SK-N-SH (cell line): ENCODE data around the gene CACNG4. TPM values are rescaled to one million over a fixed set of nuclear protein-coding genes. Genes with fewer than 3 reads are reported as not detected.

Experiments used
- CTCF ChIA-PET: fragments of 300-600, 350-600 bp; formaldehyde crosslinking; extraction: SDS; loops from one replicate; lab custom pipeline; 2021; lab: Yijun Ruan, JAX
- POLR2A ChIA-PET: fragments of 350-600 bp; sonication (Branson Sonifier 250); formaldehyde crosslinking; extraction: SDS; loops from one replicate; lab custom pipeline; 2020; ENCODE audit warnings: antibody characterized with exemption, inconsistent platforms; lab: Yijun Ruan, JAX
- DNase-seq: peaks from one replicate; pipeline ENCODE4 v3.0.0; 2012
- H2AFZ ChIP-seq: fragments of 200-600 bp; sonication (generic); 2 replicates; pipeline ENCODE4 v1.8.1; 2016; ENCODE audit warnings: antibody characterized with exemption, mild to moderate bottlenecking, low read depth
- H3F3A ChIP-seq: fragments of 200-600 bp; sonication (generic); replicated peaks from 2 replicates; pipeline ENCODE3; 2016; ENCODE audit warnings: antibody characterized with exemption, mild to moderate bottlenecking; ENCODE audit not compliant: insufficient read depth
- H3K27ac ChIP-seq, 2 experiments: fragments of 200-500 bp in 1 of 2; fragments of 200-600 bp in 1 of 2; sonication (Bioruptor generic) in 1 of 2; sonication (generic), shearing (Covaris generic) in 1 of 2; 2 replicates each; pipeline versions ENCODE4 v1.5.1 to v1.6.1; 2014 to 2016; ENCODE audit warnings: low read depth in 2 of 2, inconsistent platforms in 1 of 2, low read length in 1 of 2, mild to moderate bottlenecking in 1 of 2, mixed read lengths in 1 of 2
- H3K27me3 ChIP-seq: fragments of 200-600 bp; sonication (generic), shearing (Covaris generic); 2 replicates; pipeline ENCODE4 v1.6.1; 2016; ENCODE audit warnings: mixed run types; ENCODE audit not compliant: insufficient read depth
- H3K36me3 ChIP-seq, 2 experiments: fragments of 200-500 bp in 1 of 2; fragments of 200-600 bp in 1 of 2; sonication (Bioruptor generic) in 1 of 2; sonication (generic) in 1 of 2; replicated peaks in 1 of 2; 2 replicates each; pipeline versions ENCODE3 to v1.5.1; 2014 to 2016; ENCODE audit warnings: low read length in 1 of 2, mild to moderate bottlenecking in 1 of 2; ENCODE audit not compliant: insufficient read depth in 2 of 2, control insufficient read depth in 1 of 2
- H3K4me1 ChIP-seq, 2 experiments: fragments of 200-500 bp in 1 of 2; fragments of 200-600 bp in 1 of 2; sonication (Bioruptor generic) in 1 of 2; sonication (generic), shearing (Covaris generic) in 1 of 2; 2 replicates each; pipeline versions ENCODE4 v1.5.1 to v1.6.1; 2014 to 2016; ENCODE audit warnings: low read depth in 1 of 2, low read length in 1 of 2, mixed run types in 1 of 2; ENCODE audit not compliant: insufficient read depth in 2 of 2, control insufficient read depth in 1 of 2
- H3K4me2 ChIP-seq: fragments of 200-600 bp; sonication (generic), shearing (Covaris generic); 2 replicates; pipeline ENCODE4 v1.6.1; 2017; ENCODE audit warnings: mixed run types
- H3K4me3 ChIP-seq, 2 experiments: fragments of 200-500 bp in 1 of 2; fragments of 200-600 bp in 1 of 2; sonication (Bioruptor generic) in 1 of 2; sonication (generic), shearing (Covaris generic) in 1 of 2; 2 replicates each; pipeline versions ENCODE4 v1.5.1 to v1.8.1; 2014 to 2016; ENCODE audit warnings: low read depth in 2 of 2, inconsistent platforms in 1 of 2, low read length in 1 of 2, mild to moderate bottlenecking in 1 of 2, mixed read lengths in 1 of 2, moderate library complexity in 1 of 2
- H3K79me2 ChIP-seq: fragments of 200-600 bp; sonication (generic); 2 replicates; pipeline ENCODE4 v1.8.1; 2017; ENCODE audit warnings: mild to moderate bottlenecking; ENCODE audit not compliant: insufficient read depth
- H3K9ac ChIP-seq: fragments of 200-600 bp; sonication (generic); 2 replicates; pipeline ENCODE4 v1.6.1; 2017; ENCODE audit warnings: mixed run types
- H3K9me2 ChIP-seq: fragments of 200-600 bp; sonication (generic); 2 replicates; pipeline ENCODE4 v1.6.1; 2017; ENCODE audit warnings: mixed run types
- H3K9me3 ChIP-seq: fragments of 200-600 bp; sonication (generic); 2 replicates; pipeline ENCODE4 v1.6.1; 2017; ENCODE audit warnings: mixed run types, mild to moderate bottlenecking, moderate library complexity
- H4K20me1 ChIP-seq: fragments of 200-600 bp; sonication (generic); 2 replicates; pipeline ENCODE4 v1.6.1; 2017; ENCODE audit warnings: mild to moderate bottlenecking, mixed run types; ENCODE audit not compliant: insufficient read depth
- CHD2 ChIP-seq: fragments of 150-350 bp; IDR thresholded peaks from 2 replicates; pipeline ENCODE4 v1.6.1; 2018; ENCODE audit warnings: low read length; ENCODE audit not compliant: partially characterized antibody
- CTCF ChIP-seq: fragments of 200-600 bp; sonication (generic); IDR thresholded peaks from 2 replicates; pipeline ENCODE4 v1.6.1; 2017; ENCODE audit warnings: antibody characterized with exemption, mild to moderate bottlenecking, moderate library complexity
- ELF1 ChIP-seq: IDR thresholded peaks from 2 replicates; pipeline ENCODE4 v1.4.0; 2012
- EP300 ChIP-seq, 2 experiments: IDR thresholded peaks; 2 replicates each; pipeline versions ENCODE4 v1.4.0 to v1.6.1; 2012; ENCODE audit warnings: borderline replicate concordance in 1 of 2, low read depth in 1 of 2, low read length in 1 of 2
- FOSL2 ChIP-seq: IDR thresholded peaks from 2 replicates; pipeline ENCODE4 v1.4.0; 2012; ENCODE audit warnings: low read depth, mild to moderate bottlenecking, moderate library complexity, borderline replicate concordance
- FOXM1 ChIP-seq: IDR thresholded peaks from 2 replicates; pipeline ENCODE4 v1.4.0; 2012; ENCODE audit warnings: low read depth, mild to moderate bottlenecking
- GATA2 ChIP-seq: sonication (generic); formaldehyde crosslinking; IDR thresholded peaks from 2 replicates; pipeline ENCODE4 v1.5.0; 2020; ENCODE audit warnings: mild to moderate bottlenecking, missing genetic modification reagents
- JUND ChIP-seq: IDR thresholded peaks from 2 replicates; pipeline ENCODE4 v1.4.0; 2012
- MAX ChIP-seq: IDR thresholded peaks from 2 replicates; pipeline ENCODE4 v1.4.0; 2012; ENCODE audit warnings: low read depth
- MEF2A ChIP-seq: IDR thresholded peaks from 2 replicates; pipeline ENCODE4 v1.4.0; 2012; ENCODE audit warnings: low read depth, borderline replicate concordance
- MXI1 ChIP-seq: IDR thresholded peaks from 2 replicates; pipeline ENCODE4 v1.6.1; 2012; ENCODE audit warnings: mild to moderate bottlenecking, low read depth, low read length, improper control_type of control experiment
- NFIC ChIP-seq: IDR thresholded peaks from 2 replicates; pipeline ENCODE4 v1.4.0; 2012; ENCODE audit warnings: borderline replicate concordance
- RAD21 ChIP-seq: IDR thresholded peaks from 2 replicates; pipeline ENCODE4 v1.6.1; 2012; ENCODE audit warnings: mild to moderate bottlenecking, low read length
- RCOR1 ChIP-seq: fragments of 150-350 bp; IDR thresholded peaks from 2 replicates; pipeline ENCODE4 v1.6.1; 2017; ENCODE audit warnings: antibody characterized with exemption, low read length
- RFX5 ChIP-seq: IDR thresholded peaks from 2 replicates; pipeline ENCODE4 v1.6.1; 2012; ENCODE audit warnings: mild to moderate bottlenecking, improper control_type of control experiment, low read length
- RXRA ChIP-seq: IDR thresholded peaks from 2 replicates; pipeline ENCODE4 v1.4.0; 2012; ENCODE audit warnings: low read depth, mild to moderate bottlenecking, borderline replicate concordance
- SMC3 ChIP-seq: IDR thresholded peaks from 2 replicates; pipeline ENCODE4 v1.6.1; 2012; ENCODE audit warnings: low read depth, low read length, improper control_type of control experiment
- TAF1 ChIP-seq: IDR thresholded peaks from 2 replicates; pipeline ENCODE4 v1.6.1; 2012; ENCODE audit warnings: low read depth, mild to moderate bottlenecking, low read length, moderate library complexity, borderline replicate concordance
- TEAD4 ChIP-seq: IDR thresholded peaks from 2 replicates; pipeline ENCODE4 v1.4.0; 2012; ENCODE audit warnings: mild to moderate bottlenecking, borderline replicate concordance; ENCODE audit not compliant: insufficient read depth
- USF1 ChIP-seq: IDR thresholded peaks from 2 replicates; pipeline ENCODE4 v1.4.0; 2012; ENCODE audit warnings: low read depth, borderline replicate concordance
- YY1 ChIP-seq: IDR thresholded peaks from 2 replicates; pipeline ENCODE4 v1.4.0; 2012; ENCODE audit warnings: low read depth, mild to moderate bottlenecking
- WGBS: methylation state at CpG from one replicate; pipeline ENCODE4 v1.1.6; 2017; ENCODE audit warnings: low lambda C conversion rate; 5-methylcytosine and 5-hydroxymethylcytosine counted together
- polyA plus RNA-seq, 3 experiments: library from polyadenylated mRNA; depleted of rRNA; stranded (reverse); fragments of >200 nt; gene quantifications; 2 replicates each; pipeline ENCODE4 v1.2.3, GENCODE V29; 2012

CACNG4 gene
- polyA plus RNA-seq, 1 of the 3 experiments (the other 2 are of a cell fraction): 13.2 TPM

DNA sequence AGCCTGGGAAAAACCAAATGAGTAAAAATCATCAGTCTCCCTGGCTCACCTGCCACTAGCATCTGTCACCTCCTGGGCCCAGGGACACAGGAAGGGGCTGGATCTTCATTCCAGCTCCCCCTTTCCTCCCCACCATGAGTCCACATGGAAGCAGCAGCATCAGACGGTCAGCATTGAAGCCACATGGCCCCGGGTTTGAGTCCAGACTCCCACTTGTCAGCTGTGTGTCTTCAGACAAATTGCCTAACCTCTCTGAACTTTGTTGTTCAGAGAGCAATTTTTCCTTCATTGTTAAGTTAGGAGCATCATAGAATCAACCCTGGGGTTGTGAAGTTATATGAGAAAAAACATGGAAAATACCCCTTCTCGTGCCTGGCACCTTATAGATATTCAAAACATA is 10.7 kb downstream of the CACNG4 start:
- no peak for DNase-seq
- H3K27me3 ChIP-seq: no peaks in the 10 kb centered on the region
- no peaks in the 10 kb centered on the region for H3K9me2 ChIP-seq
- no peak overlapping the region for H3K9ac ChIP-seq
- POLR2A ChIA-PET: interaction anchor here (0.7 to 10.4 kb wide), 3 partner anchors 10 to 50 kb away, joined by 3 to 125 read pairs (median 10); partner anchors contain the start of gene CACNG4
- 81% methylated on average over 3 of the region's 3 CpGs for WGBS
- no peak overlapping the region for H3K4me2 ChIP-seq
- no peak overlapping the region for H2AFZ ChIP-seq
- no peak for TF ChIP-seq ELF1
- no peak for TF ChIP-seq MAX
- no peak for TF ChIP-seq MEF2A
- TF ChIP-seq CHD2: no peak
- TF ChIP-seq GATA2 (CRISPR knock-in tag): no peak
- no peak for TF ChIP-seq FOXM1
- no peak for TF ChIP-seq RXRA
- TF ChIP-seq RCOR1: 0 out of 2 replicates have a peak, but pooled peaks have one; percentile 30
- no peak for TF ChIP-seq SMC3
- 0 out of 4 replicates have a peak, but pooled peaks of 1 of the 2 experiments have one; percentile 9 for TF ChIP-seq EP300 (IDR thresholded peaks at IDR 0.05; ENCODE audit: borderline replicate concordance in 1 of 2, low read depth in 1 of 2, low read length in 1 of 2)
- no peak for TF ChIP-seq TEAD4
- TF ChIP-seq TAF1: no peak
- no peak for TF ChIP-seq JUND
- TF ChIP-seq RFX5: no peak
- no peak for TF ChIP-seq USF1
- TF ChIP-seq, all 33 proteins: peak for 2
- Histone ChIP-seq H4K20me1 (0 out of 2 replicates have a peak, but pooled peaks cover 7% of the 10 kb centered on the region), H3K27ac (peak overlapping the region in 1 of 2 experiments; percentile 95; a peak in 2 of 4 replicates), H3K4me3 (no peak overlapping the region), H3K36me3 (peaks cover 0 to under 1% of the 10 kb centered on the region in 2 experiments), H3K4me1 (peaks cover 3 to 86% of the 10 kb centered on the region in 2 experiments; a peak in 3 of 4 replicates), H3K9me3 (no peaks in the 10 kb centered on the region), H3F3A (peaks cover 3% of the 10 kb centered on the region), H3K79me2 (no peaks in the 10 kb centered on the region)
- CTCF ChIA-PET: interaction anchor here (0.8 to 6.8 kb wide), 17 partner anchors 8 to 247 kb away, joined by 3 to 60 read pairs (median 4); no protein-coding TSS in a partner anchor

DNA sequence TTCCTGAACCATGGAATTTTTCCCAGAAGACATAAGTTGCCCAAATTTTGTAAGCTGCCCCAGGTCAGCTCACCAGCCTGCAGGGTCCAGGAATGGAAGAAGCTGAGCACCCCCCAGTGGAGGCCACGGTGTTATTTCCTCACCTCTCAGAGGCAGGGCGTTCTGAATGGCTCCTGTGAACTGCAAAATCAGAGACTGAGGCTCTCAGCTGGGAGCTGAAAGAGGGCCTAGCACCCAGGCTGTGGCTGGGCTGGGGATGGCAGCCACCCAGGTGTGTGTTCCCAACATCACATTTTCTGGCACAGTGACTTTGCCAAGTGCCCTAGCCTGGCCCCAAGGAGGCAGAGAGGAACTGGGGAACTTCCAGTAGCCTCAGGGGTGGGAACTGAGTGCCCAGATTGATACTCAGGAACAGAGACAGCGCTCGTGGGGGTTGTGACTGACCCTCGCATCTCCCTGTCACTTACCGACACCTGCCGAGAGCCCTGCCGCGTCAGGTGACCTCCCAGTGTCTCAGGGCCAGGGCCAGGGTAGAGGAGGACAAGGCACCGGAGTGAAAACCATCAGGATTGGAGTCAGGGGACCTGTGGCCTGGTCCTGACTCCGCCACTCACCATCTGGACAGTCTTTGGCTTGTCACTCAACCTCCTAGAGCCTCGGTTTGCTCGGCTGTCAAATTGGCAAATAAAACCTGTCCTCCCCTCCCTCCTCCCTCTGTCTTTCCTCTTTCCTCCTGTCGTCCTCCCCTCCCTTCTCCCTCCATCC is 11.3 kb downstream of the CACNG4 start:
- Histone ChIP-seq H3K9me3 (no peaks in the 10 kb centered on the region), H4K20me1 (0 out of 2 replicates have a peak, but pooled peaks cover 7% of the 10 kb centered on the region), H3K9me2 (no peaks in the 10 kb centered on the region), H3K4me3 (no peak overlapping the region), H3K4me1 (peaks cover 5 to 80% of the 10 kb centered on the region in 2 experiments; a peak in 3 of 4 replicates), H3F3A (peaks cover 4% of the 10 kb centered on the region), H3K79me2 (no peaks in the 10 kb centered on the region), H3K27ac (peak overlapping the region in 1 of 2 experiments; percentile 95; a peak in 2 of 4 replicates), H3K4me2 (no peak overlapping the region), H3K9ac (no peak overlapping the region), H3K36me3 (no peaks in the 10 kb centered on the region), H2AFZ (no peak overlapping the region), H3K27me3 (no peaks in the 10 kb centered on the region)
- no peak for DNase-seq
- CTCF ChIA-PET: interaction anchor here (0.8 to 6.8 kb wide), 14 partner anchors 9 to 248 kb away, joined by 3 to 60 read pairs (median 4); no protein-coding TSS in a partner anchor
- 78% methylated on average over 14 of the region's 14 CpGs for WGBS
- POLR2A ChIA-PET: interaction anchor here (0.9 to 10.4 kb wide), 3 partner anchors 9 to 44 kb away, joined by 4 to 125 read pairs (median 10); partner anchors contain the start of gene CACNG4
- TF ChIP-seq RAD21 (peak; percentile 65), EP300 (IDR thresholded peaks at IDR 0.05; ENCODE audit: borderline replicate concordance in 1 of 2, low read depth in 1 of 2, low read length in 1 of 2) (0 out of 4 replicates have a peak, but pooled peaks of 1 of the 2 experiments have one; percentile 1), MXI1 (0 out of 2 replicates have a peak, but pooled peaks have one; percentile 20), YY1 (no peak), CTCF (peak; percentile 51), MAX (no peak), FOSL2 (no peak), NFIC (no peak), SMC3 (peak; percentile 48; the same call in 1 of the 2 replicates)
